ENCODE data around the gene POLR2L. TPM values are rescaled to one million over a fixed set of nuclear protein-coding genes. Genes with fewer than 3 reads are reported as not detected.

Gene POLR2L
- total RNA-seq, 3 donors from 2014 or later (not counting 1 experiment from before 2014, with no cell fraction given) = 48.2 to 63.8 (median 61.2) TPM

DNA sequence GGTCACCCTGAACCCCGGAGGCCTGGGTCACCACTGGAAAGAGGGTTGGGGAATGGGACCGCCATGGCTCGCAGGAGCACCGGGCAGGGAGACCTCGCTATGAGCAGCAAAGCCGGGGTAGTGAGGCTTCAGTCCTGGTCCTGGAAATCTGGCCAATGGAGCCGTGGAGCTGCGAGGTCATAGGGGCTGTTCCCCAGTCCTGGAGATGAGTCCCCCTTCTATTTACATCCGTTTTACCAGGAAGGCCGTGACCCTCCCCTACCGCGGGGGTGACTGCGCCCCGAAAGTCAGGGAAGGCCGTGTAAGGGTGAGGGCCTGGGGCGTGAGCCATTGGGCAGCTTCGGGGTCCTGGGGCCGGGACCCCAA lies 37.7 kb downstream of the POLR2L start:
- H3K4me1 Mint-ChIP-seq = peaks cover 11 to 19% of the 10 kb centered on the region in 2 donors

GRCh38 chr11:803770-804598 lies 38.3 kb downstream of the POLR2L start:
- Mint-ChIP-seq H3K27ac (peak overlapping the region; percentile 61 to 81), H3K4me1 (peaks cover 6 to 17% of the 10 kb centered on the region in 2 donors), H3K9me3 (no peaks in the 10 kb centered on the region), H3K27me3 (ENCODE audit: low read depth in 2 of 2) (no peaks in the 10 kb centered on the region), H3K4me3 (peak overlapping the region; percentile 81), H3K36me3 (no peaks in the 10 kb centered on the region)
- H3K9me3 ChIP-seq (ENCODE audit: control insufficient read depth, insufficient read depth, low read length) = no peaks in the 10 kb centered on the region
- no peaks in the 10 kb centered on the region for H3K27me3 ChIP-seq (ENCODE audit: control insufficient read depth, insufficient read depth, low read length)
- intact Hi-C loops (cut with micrococcal nuclease) = no loop called here
- H3K36me3 ChIP-seq (ENCODE audit: control insufficient read depth, insufficient read depth, low read length) = peaks cover 5% of the 10 kb centered on the region
- DNase-seq (no peak), ATAC-seq (no peak)
- no peak overlapping the region for H3K4me3 ChIP-seq (ENCODE audit: low read length)
- no peak for TF ChIP-seq CTCF (IDR thresholded peaks at IDR 0.05)
- H3K27ac ChIP-seq (ENCODE audit: low read length) = peak overlapping the region; percentile 64
- H3K4me1 ChIP-seq (ENCODE audit: control insufficient read depth, insufficient read depth, low read length) = peaks cover 27% of the 10 kb centered on the region
- WGBS (ENCODE audit: insufficient coverage) = 67% methylated on average over 26 of the region's 26 CpGs

More for the DNA sequence above, 37.7 kb downstream of the POLR2L start:
- no peak for DNase-seq
- H3K9me3 ChIP-seq (ENCODE audit: control insufficient read depth, insufficient read depth, low read length) = no peaks in the 10 kb centered on the region
- Mint-ChIP-seq H3K27ac (peak overlapping the region; percentile 61 to 81), H3K9me3 (no peaks in the 10 kb centered on the region), H3K27me3 (ENCODE audit: low read depth in 2 of 2) (no peaks in the 10 kb centered on the region), H3K4me3 (peak overlapping the region; percentile 81), H3K36me3 (no peaks in the 10 kb centered on the region)
- 11% methylated on average over 13 of the region's 18 CpGs for WGBS (ENCODE audit: insufficient coverage)
- H3K4me3 ChIP-seq (ENCODE audit: low read length) = peak overlapping the region; percentile 65
- H3K27me3 ChIP-seq (ENCODE audit: control insufficient read depth, insufficient read depth, low read length) = no peaks in the 10 kb centered on the region
- H3K27ac ChIP-seq (ENCODE audit: low read length) = peak overlapping the region; percentile 64
- H3K36me3 ChIP-seq (ENCODE audit: control insufficient read depth, insufficient read depth, low read length) = peaks cover 5% of the 10 kb centered on the region
- H3K4me1 ChIP-seq (ENCODE audit: control insufficient read depth, insufficient read depth, low read length) = peaks cover 29% of the 10 kb centered on the region
- no peak for ATAC-seq
- TF ChIP-seq CTCF (IDR thresholded peaks at IDR 0.05) = no peak
- intact Hi-C loops (cut with micrococcal nuclease) = no loop called here

DNA sequence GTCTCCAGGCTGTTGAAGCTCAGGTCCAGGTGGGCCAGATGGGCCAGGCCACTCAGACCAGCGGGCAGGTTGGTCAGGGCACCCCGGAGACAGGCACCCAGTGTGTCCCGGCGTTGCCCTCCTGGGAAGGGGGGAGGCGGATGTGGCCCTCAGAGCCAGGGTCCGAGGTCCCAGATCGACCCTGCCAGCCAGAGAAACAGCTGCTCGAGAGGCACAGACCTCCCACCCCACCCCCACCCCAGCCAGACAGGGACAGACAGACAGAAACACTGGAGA lies 38.9 kb downstream of the POLR2L start:
- intact Hi-C loops (cut with micrococcal nuclease) = no loop called here
- no peaks in the 10 kb centered on the region for H3K36me3 Mint-ChIP-seq
- 93% methylated on average over 6 of the region's 8 CpGs for WGBS (ENCODE audit: insufficient coverage)
- H3K9me3 ChIP-seq (ENCODE audit: control insufficient read depth, insufficient read depth, low read length) = no peaks in the 10 kb centered on the region
- H3K27ac ChIP-seq (ENCODE audit: low read length) = no peak overlapping the region
- no peak overlapping the region for H3K27ac Mint-ChIP-seq
- TF ChIP-seq CTCF (IDR thresholded peaks at IDR 0.05) = no peak
- H3K4me1 ChIP-seq (ENCODE audit: control insufficient read depth, insufficient read depth, low read length) = peaks cover 25% of the 10 kb centered on the region
- peaks cover under 1 to 11% of the 10 kb centered on the region in 2 donors for H3K4me1 Mint-ChIP-seq
- no peaks in the 10 kb centered on the region for H3K27me3 ChIP-seq (ENCODE audit: control insufficient read depth, insufficient read depth, low read length)
- no peak overlapping the region for H3K4me3 ChIP-seq (ENCODE audit: low read length)
- DNase-seq (no peak), ATAC-seq (no peak)
- no peaks in the 10 kb centered on the region for H3K27me3 Mint-ChIP-seq (ENCODE audit: low read depth in 2 of 2)
- peak overlapping the region; percentile 49 for H3K4me3 Mint-ChIP-seq
- H3K36me3 ChIP-seq (ENCODE audit: control insufficient read depth, insufficient read depth, low read length) = peaks cover 5% of the 10 kb centered on the region
- H3K9me3 Mint-ChIP-seq = no peaks in the 10 kb centered on the region

Measured in natural killer cell (primary cell).